Right hindlimb (tissue), 1 donor: ENCODE measurements around the gene DCAF7.

Experiments
- DNase-seq: peaks from one replicate; pipeline ENCODE4 v3.0.0-alpha.2; 2018

DCAF7 gene

GRCh38 chr17:63595132-63595531 lies 44.9 kb downstream of the DCAF7 start:
- DNase-seq: no peak

GRCh38 chr17:63596856-63597586 lies 46.7 kb downstream of the DCAF7 start:
- DNase-seq: no peak

- no peak for DNase-seq
These were observed 48.0 kb downstream of the DCAF7 start for GRCh38 chr17:63598281-63598680.

GRCh38 chr17:63600569-63601438 lies 50.5 kb downstream of the DCAF7 start, which contains the start of gene TACO1:
Gene TACO1 (plus strand): TSS chr17:63600895. CDS start chr17:63601084, 189 bp downstream.
- peak; percentile 86 for DNase-seq

GRCh38 chr17:63601439-63602371 lies 51.4 kb downstream of the DCAF7 start:
- no peak for DNase-seq

GRCh38 chr17:63609816-63610573 lies 59.7 kb downstream of the DCAF7 start:
- no peak for DNase-seq

- no peak for DNase-seq
These were observed 60.6 kb downstream of the DCAF7 start for GRCh38 chr17:63610854-63611253.

GRCh38 chr17:63611354-63611753 lies 61.1 kb downstream of the DCAF7 start:
- DNase-seq: no peak

GRCh38 chr17:63613663-63614062 lies 63.4 kb downstream of the DCAF7 start:
- DNase-seq: no peak

GRCh38 chr17:63621229-63621683 lies 71.0 kb downstream of the DCAF7 start:
- no peak for DNase-seq

- DNase-seq: peak; percentile 100
These were observed 71.7 kb downstream of the DCAF7 start, which contains the start of gene MAP3K3 for GRCh38 chr17:63621684-63622573. Gene MAP3K3 (plus strand): TSS chr17:63622417. CDS start chr17:63622760, 343 bp downstream.

GRCh38 chr17:63622574-63623390 lies 72.5 kb downstream of the DCAF7 start:
- DNase-seq: peak; percentile 77

- no peak for DNase-seq
These were observed 73.7 kb downstream of the DCAF7 start for GRCh38 chr17:63623786-63624530.

GRCh38 chr17:63624531-63624880 lies 74.2 kb downstream of the DCAF7 start:
- DNase-seq: no peak

- DNase-seq: no peak
These were observed 76.4 kb downstream of the DCAF7 start for GRCh38 chr17:63626551-63627180.

- DNase-seq: no peak
These were observed 79.3 kb downstream of the DCAF7 start for GRCh38 chr17:63629627-63630026.

- DNase-seq: no peak
These were observed 80.8 kb downstream of the DCAF7 start for GRCh38 chr17:63631062-63631461.

- DNase-seq: no peak
These were observed 81.3 kb downstream of the DCAF7 start for GRCh38 chr17:63631626-63632025.

GRCh38 chr17:63633742-63634141 lies 83.5 kb downstream of the DCAF7 start:
- DNase-seq: no peak
